Stomach (tissue), 9 donors: ENCODE measurements around the gene TBC1D1. TPM values are rescaled to one million over a fixed set of nuclear protein-coding genes. Genes with fewer than 3 reads are reported as not detected.

Source experiments
- DNase-seq, 2 donors: peaks; one replicate each; pipeline versions ENCODE4 v3.0.0 to v3.0.0-alpha.2; 2013 to 2019
- H3K27ac ChIP-seq, 5 donors: fragments of 200-600 bp in 4 of 5; sonication (generic) in 4 of 5; one replicate each; pipeline ENCODE4 v1.5.1; 2013 to 2019; ENCODE audit warnings: mild to moderate bottlenecking in 1 of 5, moderate library complexity in 1 of 5
- H3K27me3 ChIP-seq, 3 donors: fragments of 200-600 bp; sonication (generic); one replicate each; pipeline ENCODE4 v1.5.1; 2017 to 2019; ENCODE audit warnings: mixed run types in 1 of 3
- H3K36me3 ChIP-seq, 4 donors: fragments of 200-600 bp; sonication (generic); 1 replicate in 3 of 4; 2 replicates in 1 of 4; pipeline ENCODE4 v1.5.1; 2016 to 2019
- H3K4me1 ChIP-seq, 4 donors: fragments of 200-600 bp; sonication (generic); one replicate each; pipeline ENCODE4 v1.5.1; 2016 to 2019
- H3K4me3 ChIP-seq, 4 donors: fragments of 200-600 bp; sonication (generic) in 3 of 4; one replicate each; pipeline ENCODE4 v1.5.1; 2016 to 2019; ENCODE audit warnings: mild to moderate bottlenecking in 1 of 4
- H3K9me3 ChIP-seq, 4 donors: fragments of 200-600 bp; sonication (generic); one replicate each; pipeline ENCODE4 v1.5.1; 2016 to 2019
- CTCF ChIP-seq, 7 experiments: fragments of 450-650 bp in 4 of 7; fragments of 200-600 bp in 3 of 7; sonication (generic) in 3 of 7; IDR thresholded peaks; one replicate each; pipeline ENCODE4 v1.5.1; 2016 to 2019; ENCODE audit warnings: antibody characterized with exemption in 7 of 7, control low read depth in 2 of 7, mild to moderate bottlenecking in 1 of 7
- EP300 ChIP-seq: sonication (generic); formaldehyde crosslinking; IDR thresholded peaks from one replicate; pipeline ENCODE4 v1.6.1; 2017; ENCODE audit warnings: antibody characterized with exemption
- POLR2A ChIP-seq, 4 donors: fragments of 450-650 bp; IDR thresholded peaks; one replicate each; pipeline ENCODE4 v1.6.1; 2016; ENCODE audit warnings: antibody characterized with exemption in 4 of 4, control low read depth in 2 of 4, mild to moderate bottlenecking in 1 of 4, moderate library complexity in 1 of 4
- POLR2AphosphoS5 ChIP-seq, 3 donors: sonication (generic); formaldehyde crosslinking; IDR thresholded peaks; one replicate each; pipeline ENCODE4 v1.6.1; 2016; ENCODE audit warnings: antibody characterized with exemption in 3 of 3
- WGBS, 5 donors: extraction: QIAGEN DNeasy Blood & Tissue Kit in 3 of 5; methylation state at CpG; one replicate each; pipeline versions ENCODE4 v1.1.5 to v1.1.7; 2013 to 2018; 5-methylcytosine and 5-hydroxymethylcytosine counted together
- intact Hi-C: fragments of 100-400 bp; cut with DNase I; formaldehyde crosslinking; loops from one replicate; pipeline ENCODE4 v1.15.1; 2023; ENCODE audit warnings: low total_unique reads
- polyA plus RNA-seq, 3 donors: library from polyadenylated mRNA; stranded (reverse); fragments of 200-250 nt; gene quantifications; one replicate each; pipeline ENCODE4 v1.2.3, GENCODE V29; 2013
- total RNA-seq, 5 donors: library from RNA; depleted of rRNA; stranded (reverse); fragments of >200 nt; gene quantifications; one replicate each; pipeline versions ENCODE4 v1.1.0 to v1.2.3, GENCODE V29; 2014 to 2016
- donor health status: healthy with polysubstance abuse.
- donor health status: Bipolar disorder and iron deficiency.
- donor health status: healthy.

TBC1D1 gene
- total and polyA plus RNA-seq, 8 donors, result 18.8 to 165 (median 49.5) TPM

GRCh38 chr4:38021751-38022150, 130.9 kb downstream of the TBC1D1 start:
- TF ChIP-seq CTCF (IDR thresholded peaks at IDR 0.05) (no peak), POLR2AphosphoS5 (IDR thresholded peaks at IDR 0.05) (peak in 1 of 3 donors; percentile 29), EP300 (no peak), POLR2A (IDR thresholded peaks at IDR 0.05) (no peak)
- WGBS, 5 donors, result 38 to 65% (median 54%) methylated on average over 3 of the region's 3 CpGs
- intact Hi-C loops, result no loop called here
- Histone ChIP-seq H3K4me3 (no peak overlapping the region), H3K9me3 (no peaks in the 10 kb centered on the region), H3K27me3 (no peaks in the 10 kb centered on the region), H3K27ac (peak overlapping the region in 1 of 5 donors; percentile 80), H3K4me1 (peaks cover 0 to 32% (median 5%) of the 10 kb centered on the region in 4 donors), H3K36me3 (peaks cover 2 to 37% (median 30%) of the 10 kb centered on the region in 4 donors)
- no peak for DNase-seq

- Histone ChIP-seq H3K27ac (peak overlapping the region in 4 of 5 donors; percentile 8 to 80 (median 38)), H3K27me3 (no peaks in the 10 kb centered on the region), H3K9me3 (no peaks in the 10 kb centered on the region), H3K4me1 (peaks cover 0 to 32% (median 5%) of the 10 kb centered on the region in 4 donors), H3K36me3 (peaks cover 11 to 40% (median 38%) of the 10 kb centered on the region in 4 donors), H3K4me3 (no peak overlapping the region)
- TF ChIP-seq POLR2AphosphoS5 (IDR thresholded peaks at IDR 0.05), result peak in 2 of 3 donors; percentile 38 to 45
- TF ChIP-seq EP300, result no peak
- TF ChIP-seq POLR2A (IDR thresholded peaks at IDR 0.05), result no peak
- no peak for TF ChIP-seq CTCF (IDR thresholded peaks at IDR 0.05)
- DNase-seq, result peak in 1 of 2 donors; percentile 44
- WGBS, 5 donors, result 60 to 73% (median 66%) methylated on average over 13 of the region's 13 CpGs
- intact Hi-C loops, result no loop called here
These were observed 132.7 kb downstream of the TBC1D1 start for GRCh38 chr4:38023347-38024205.

GRCh38 chr4:38024206-38024509, 133.3 kb downstream of the TBC1D1 start:
- Histone ChIP-seq H3K4me3 (no peak overlapping the region), H3K9me3 (no peaks in the 10 kb centered on the region), H3K27ac (peak overlapping the region in 4 of 5 donors; percentile 8 to 80 (median 38)), H3K27me3 (no peaks in the 10 kb centered on the region), H3K36me3 (peaks cover 11 to 46% (median 44%) of the 10 kb centered on the region in 4 donors), H3K4me1 (peaks cover 0 to 32% (median 5%) of the 10 kb centered on the region in 4 donors)
- no peak for TF ChIP-seq CTCF (IDR thresholded peaks at IDR 0.05)
- 4 to 22% (median 10%) methylated on average over 3 of the region's 3 CpGs for WGBS, 5 donors
- intact Hi-C loops, result no loop called here
- peak in 1 of 2 donors; percentile 73 for DNase-seq

- H3K27ac ChIP-seq, result peak overlapping the region in 1 of 5 donors; percentile 80
- 91 to 96% (median 96%) methylated on average over 7 of the region's 7 CpGs for WGBS, 5 donors
- intact Hi-C loops, result no loop called here
- TF ChIP-seq POLR2AphosphoS5 (IDR thresholded peaks at IDR 0.05) (no peak), EP300 (no peak), POLR2A (IDR thresholded peaks at IDR 0.05) (no peak), CTCF (IDR thresholded peaks at IDR 0.05) (no peak)
- no peak overlapping the region for H3K4me3 ChIP-seq
- peaks cover 0 to 43% (median 5%) of the 10 kb centered on the region in 4 donors for H3K4me1 ChIP-seq
- no peaks in the 10 kb centered on the region for H3K27me3 ChIP-seq
- H3K9me3 ChIP-seq, result no peaks in the 10 kb centered on the region
- no peak for DNase-seq
- peaks cover 11 to 58% (median 49%) of the 10 kb centered on the region in 4 donors for H3K36me3 ChIP-seq
These were observed 134.8 kb downstream of the TBC1D1 start for GRCh38 chr4:38025665-38026064.
